ENCODE measurements around the gene LENG8. TPM values are rescaled to one million over a fixed set of nuclear protein-coding genes. Genes with fewer than 3 reads are reported as not detected.

LENG8 gene
- total and polyA plus RNA-seq, 2 experiments from 2014 or later = 42.1 to 74.3 TPM

GRCh38 chr19:54434873-54435214 is 14.2 kb upstream of the LENG8 start:
- Histone ChIP-seq H4K20me1 (replicated peaks; ENCODE audit: insufficient read depth) (no peaks in the 10 kb centered on the region; the same call in none of the 2 replicates), H3K36me3 (ENCODE audit: insufficient read depth) (no peaks in the 10 kb centered on the region), H3K27ac (ENCODE audit: low read depth) (no peak overlapping the region), H3F3A (replicated peaks; ENCODE audit: low read depth) (no peaks in the 10 kb centered on the region), H3K27me3 (ENCODE audit: insufficient read depth) (0 out of 2 replicates have a peak, but pooled peaks cover 3% of the 10 kb centered on the region), H2AFZ (no peak overlapping the region), H3K9me2 (ENCODE audit: insufficient read depth) (no peaks in the 10 kb centered on the region), H3K4me2 (peak overlapping the region; percentile 78), H3K4me1 (ENCODE audit: insufficient read depth) (peaks cover 25% of the 10 kb centered on the region), H3K79me2 (replicated peaks; ENCODE audit: insufficient read depth) (no peaks in the 10 kb centered on the region), H3K4me3 (peak overlapping the region; percentile 49)
- DNase-seq (ENCODE audit: low spot score) (peak; percentile 56), ATAC-seq (peak; percentile 1; the same call in 1 of the 3 replicates)
- peak overlapping the region; percentile 35 for H3K4me3 Mint-ChIP-seq
- peaks cover 15% of the 10 kb centered on the region for H3K36me3 Mint-ChIP-seq (ENCODE audit: low read depth)
- no peak overlapping the region for H3K27ac Mint-ChIP-seq
- peaks cover 31% of the 10 kb centered on the region for H3K27me3 Mint-ChIP-seq (ENCODE audit: insufficient read depth, low read depth, poor library complexity)
- no peak for TF ChIP-seq EZH2phosphoT487 (IDR thresholded peaks at IDR 0.05; ENCODE audit: unreplicated experiment)
- TF ChIP-seq ZNF462 (CRISPR knock-in tag; IDR thresholded peaks at IDR 0.05) = no peak
- TF ChIP-seq STAT1 (IDR thresholded peaks at IDR 0.05; ENCODE audit: unreplicated experiment) = no peak
- no peak for TF ChIP-seq REST (IDR thresholded peaks at IDR 0.05; ENCODE audit: unreplicated experiment)
- no peak for TF ChIP-seq JUNB (IDR thresholded peaks at IDR 0.05; ENCODE audit: unreplicated experiment)
- TF ChIP-seq ZNF114 (CRISPR knock-in tag; IDR thresholded peaks at IDR 0.05) = no peak
- no peak for TF ChIP-seq CREB1 (CRISPR knock-in tag; IDR thresholded peaks at IDR 0.05; ENCODE audit: low read depth)
- TF ChIP-seq ETS1 (IDR thresholded peaks at IDR 0.05) = no peak
- no peak for TF ChIP-seq CTCF (conservative IDR thresholded peaks at IDR 0.05; ENCODE audit: low read depth in 2 of 2)
- TF ChIP-seq EZH2 (IDR thresholded peaks at IDR 0.05; ENCODE audit: low read depth, unreplicated experiment) = no peak
- no peak for TF ChIP-seq NANOG (IDR thresholded peaks at IDR 0.05; ENCODE audit: borderline replicate concordance)
- no peak; the same call in 1 of the 2 replicates for TF ChIP-seq POLR2AphosphoS5 (IDR thresholded peaks at IDR 0.05; ENCODE audit: low read depth)
- no peak for TF ChIP-seq ZNF331 (CRISPR knock-in tag; IDR thresholded peaks at IDR 0.05; ENCODE audit: low read depth)
- H3K4me1 Mint-ChIP-seq = peaks cover 50% of the 10 kb centered on the region
- H3K9me3 Mint-ChIP-seq = no peaks in the 10 kb centered on the region; the same call in 2 of the 3 replicates

Measured in GM23338 (cell line).